ENCODE data around the gene DHX30.

The DHX30 gene

DNA sequence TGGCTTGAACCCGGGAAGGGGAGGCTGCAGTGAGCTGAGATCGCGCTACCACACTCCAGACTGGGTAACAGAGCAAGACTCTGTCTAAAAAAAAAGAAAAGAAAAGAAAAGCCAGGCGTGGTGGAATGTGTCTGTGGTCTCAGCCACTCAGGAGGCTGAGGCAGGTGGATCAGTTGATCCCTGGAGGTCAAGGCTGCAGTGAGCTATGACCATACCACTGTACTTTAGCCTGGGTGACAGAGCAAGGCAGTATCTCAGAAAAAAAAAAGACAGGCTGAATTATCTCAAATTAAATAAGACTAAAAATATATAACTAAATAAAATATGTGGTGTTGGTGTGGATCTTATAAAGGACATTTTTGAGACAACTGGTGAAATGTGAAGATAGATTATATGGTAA, 41.9 kb upstream of the DHX30 start (continued):
- TF ChIP-seq, protein P1, sequence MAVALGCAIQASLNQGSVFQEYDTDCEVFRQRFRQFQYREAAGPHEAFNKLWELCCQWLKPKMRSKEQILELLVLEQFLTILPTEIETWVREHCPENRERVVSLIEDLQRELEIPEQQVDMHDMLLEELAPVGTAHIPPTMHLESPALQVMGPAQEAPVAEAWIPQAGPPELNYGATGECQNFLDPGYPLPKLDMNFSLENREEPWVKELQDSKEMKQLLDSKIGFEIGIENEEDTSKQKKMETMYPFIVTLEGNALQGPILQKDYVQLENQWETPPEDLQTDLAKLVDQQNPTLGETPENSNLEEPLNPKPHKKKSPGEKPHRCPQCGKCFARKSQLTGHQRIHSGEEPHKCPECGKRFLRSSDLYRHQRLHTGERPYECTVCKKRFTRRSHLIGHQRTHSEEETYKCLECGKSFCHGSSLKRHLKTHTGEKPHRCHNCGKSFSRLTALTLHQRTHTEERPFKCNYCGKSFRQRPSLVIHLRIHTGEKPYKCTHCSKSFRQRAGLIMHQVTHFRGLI (tag by site-specific recombination; IDR thresholded peaks at IDR 0.05): no peak
- no peak for TF ChIP-seq ZNF23 (tag by site-specific recombination; IDR thresholded peaks at IDR 0.05; ENCODE audit: borderline replicate concordance)

DNA sequence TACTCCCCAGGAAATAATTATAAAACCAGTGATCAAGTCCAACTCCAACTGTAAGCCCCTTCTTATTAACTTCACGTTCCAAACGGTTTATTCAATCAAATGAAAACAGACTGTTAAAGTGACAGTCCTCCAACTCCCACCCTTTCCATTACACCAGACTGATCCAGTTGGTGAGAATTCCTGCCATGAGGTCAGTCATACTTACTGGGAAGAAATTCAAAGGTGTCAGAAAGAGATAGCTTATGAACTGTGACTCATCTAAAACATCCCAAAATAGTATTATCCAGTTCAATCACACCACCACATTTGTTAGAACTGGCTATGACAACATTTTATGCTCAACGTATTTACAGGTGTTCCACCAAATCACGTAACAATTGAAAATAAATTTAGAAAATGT, 40.7 kb upstream of the DHX30 start:
- Histone ChIP-seq H3K4me3 (ENCODE audit: low read depth, low read length) (no peak overlapping the region), H3K4me1 (ENCODE audit: control insufficient read depth, insufficient read depth, low read length) (no peaks in the 10 kb centered on the region; the same call in 1 of the 2 replicates), H3K36me3 (ENCODE audit: control insufficient read depth in 2 of 2, insufficient read depth in 1 of 2, low read length in 2 of 2) (peaks cover 8 to 32% of the 10 kb centered on the region in 2 experiments), H3K27ac (ENCODE audit: extremely low read depth, low read depth, low read length) (no peak overlapping the region), H3K9me3 (ENCODE audit: control insufficient read depth, insufficient read depth, low read depth, low read length) (no peaks in the 10 kb centered on the region)
- ChIA-PET CTCF (no interaction called here), POLR2A (no interaction called here)
- TF ChIP-seq SCRT1 (tag by site-specific recombination; IDR thresholded peaks at IDR 0.05; ENCODE audit: borderline replicate concordance) (no peak), KLF8 (tag by site-specific recombination; IDR thresholded peaks at IDR 0.05) (0 out of 2 replicates have a peak, but pooled peaks have one; percentile 15), ZNF211 (tag by site-specific recombination; IDR thresholded peaks at IDR 0.05; ENCODE audit: low read depth) (no peak), OVOL3 (tag by site-specific recombination; IDR thresholded peaks at IDR 0.05) (no peak), ZBTB17 (tag by site-specific recombination; IDR thresholded peaks at IDR 0.05) (no peak), ZNF132 (tag by site-specific recombination; IDR thresholded peaks at IDR 0.05; ENCODE audit: borderline replicate concordance) (no peak), ZNF629 (tag by site-specific recombination; IDR thresholded peaks at IDR 0.05) (peak; percentile 15; the same call in 1 of the 2 replicates)

DNA sequence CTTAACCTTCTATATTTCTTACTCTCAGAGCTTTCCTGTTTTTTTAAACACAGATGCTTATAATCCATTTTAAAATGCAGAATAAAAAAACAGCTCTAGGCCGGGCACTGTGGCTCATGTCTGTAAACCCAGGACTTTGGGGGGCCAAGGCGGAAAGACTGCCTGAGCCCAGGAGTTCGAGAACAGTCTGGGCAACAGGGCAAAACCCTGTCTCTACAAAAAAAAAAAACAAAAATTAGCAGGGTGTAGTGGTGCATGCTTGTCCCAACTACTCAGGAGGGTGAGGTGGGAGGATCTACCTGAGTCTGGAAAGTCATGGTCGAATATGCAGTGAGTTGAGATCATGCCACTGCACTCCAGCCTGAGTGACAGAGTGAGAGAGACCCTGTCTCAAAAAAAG, 36.8 kb upstream of the DHX30 start:
- Histone ChIP-seq H3K27ac (ENCODE audit: extremely low read depth, low read depth, low read length) (0 out of 2 replicates have a peak overlapping the region, but pooled peaks have one; percentile 22), H3K9me3 (ENCODE audit: control insufficient read depth, insufficient read depth, low read depth, low read length) (no peaks in the 10 kb centered on the region), H3K4me3 (ENCODE audit: low read depth, low read length) (no peak overlapping the region), H3K36me3 (ENCODE audit: control insufficient read depth in 2 of 2, insufficient read depth in 1 of 2, low read length in 2 of 2) (peaks cover 6 to 36% of the 10 kb centered on the region in 2 experiments), H3K4me1 (ENCODE audit: control insufficient read depth, insufficient read depth, low read length) (no peaks in the 10 kb centered on the region; the same call in 1 of the 2 replicates)
- TF ChIP-seq ZNF248 (tag by site-specific recombination; IDR thresholded peaks at IDR 0.05) (no peak), ZFP3 (tag by site-specific recombination; IDR thresholded peaks at IDR 0.05; ENCODE audit: low read depth) (no peak), ZBTB21 (tag by site-specific recombination; IDR thresholded peaks at IDR 0.05) (no peak), ZNF610 (tag by site-specific recombination; IDR thresholded peaks at IDR 0.05; ENCODE audit: borderline replicate concordance) (no peak), ZNF670 (tag by site-specific recombination; IDR thresholded peaks at IDR 0.05; ENCODE audit: low read depth) (no peak), ZNF175 (tag by site-specific recombination; IDR thresholded peaks at IDR 0.05) (no peak), ZNF830 (tag by site-specific recombination; IDR thresholded peaks at IDR 0.05; ENCODE audit: low read depth) (no peak), MYNN (tag by site-specific recombination; IDR thresholded peaks at IDR 0.05; ENCODE audit: borderline replicate concordance) (no peak), ZNF37A (tag by site-specific recombination; IDR thresholded peaks at IDR 0.05) (no peak), ZBTB1 (tag by site-specific recombination; IDR thresholded peaks at IDR 0.05) (no peak)
- TF ChIP-seq, protein P2, sequence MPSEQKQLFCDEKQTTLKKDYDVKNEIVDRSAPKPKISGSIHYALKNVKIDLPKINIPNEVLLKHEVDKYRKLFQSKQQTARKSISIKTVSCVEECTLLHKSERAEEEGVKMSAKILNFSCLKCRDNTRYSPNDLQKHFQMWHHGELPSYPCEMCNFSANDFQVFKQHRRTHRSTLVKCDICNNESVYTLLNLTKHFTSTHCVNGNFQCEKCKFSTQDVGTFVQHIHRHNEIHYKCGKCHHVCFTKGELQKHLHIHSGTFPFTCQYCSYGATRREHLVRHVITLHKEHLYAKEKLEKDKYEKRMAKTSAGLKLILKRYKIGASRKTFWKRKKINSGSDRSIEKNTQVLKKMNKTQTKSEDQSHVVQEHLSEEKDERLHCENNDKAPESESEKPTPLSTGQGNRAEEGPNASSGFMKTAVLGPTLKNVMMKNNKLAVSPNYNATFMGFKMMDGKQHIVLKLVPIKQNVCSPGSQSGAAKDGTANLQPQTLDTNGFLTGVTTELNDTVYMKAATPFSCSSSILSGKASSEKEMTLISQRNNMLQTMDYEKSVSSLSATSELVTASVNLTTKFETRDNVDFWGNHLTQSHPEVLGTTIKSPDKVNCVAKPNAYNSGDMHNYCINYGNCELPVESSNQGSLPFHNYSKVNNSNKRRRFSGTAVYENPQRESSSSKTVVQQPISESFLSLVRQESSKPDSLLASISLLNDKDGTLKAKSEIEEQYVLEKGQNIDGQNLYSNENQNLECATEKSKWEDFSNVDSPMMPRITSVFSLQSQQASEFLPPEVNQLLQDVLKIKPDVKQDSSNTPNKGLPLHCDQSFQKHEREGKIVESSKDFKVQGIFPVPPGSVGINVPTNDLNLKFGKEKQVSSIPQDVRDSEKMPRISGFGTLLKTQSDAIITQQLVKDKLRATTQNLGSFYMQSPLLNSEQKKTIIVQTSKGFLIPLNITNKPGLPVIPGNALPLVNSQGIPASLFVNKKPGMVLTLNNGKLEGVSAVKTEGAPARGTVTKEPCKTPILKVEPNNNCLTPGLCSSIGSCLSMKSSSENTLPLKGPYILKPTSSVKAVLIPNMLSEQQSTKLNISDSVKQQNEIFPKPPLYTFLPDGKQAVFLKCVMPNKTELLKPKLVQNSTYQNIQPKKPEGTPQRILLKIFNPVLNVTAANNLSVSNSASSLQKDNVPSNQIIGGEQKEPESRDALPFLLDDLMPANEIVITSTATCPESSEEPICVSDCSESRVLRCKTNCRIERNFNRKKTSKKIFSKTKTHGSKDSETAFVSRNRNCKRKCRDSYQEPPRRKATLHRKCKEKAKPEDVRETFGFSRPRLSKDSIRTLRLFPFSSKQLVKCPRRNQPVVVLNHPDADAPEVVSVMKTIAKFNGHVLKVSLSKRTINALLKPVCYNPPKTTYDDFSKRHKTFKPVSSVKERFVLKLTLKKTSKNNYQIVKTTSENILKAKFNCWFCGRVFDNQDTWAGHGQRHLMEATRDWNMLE (tag by site-specific recombination; conservative IDR thresholded peaks at IDR 0.05; ENCODE audit: low read depth): no peak
- POLR2A ChIA-PET: no interaction called here
- CTCF ChIA-PET: interaction anchor here (0.6 kb wide), 1 partner anchor 31 kb away, joined by 3 read pairs; no protein-coding TSS in a partner anchor
